Hepatocyte (in vitro differentiated cells): ENCODE data around the gene RRP9. TPM values are rescaled to one million over a fixed set of nuclear protein-coding genes. Genes with fewer than 3 reads are reported as not detected.
"Not testable (repeated sequence)": the region's sequence is repeated elsewhere in the genome, so short reads cannot be mapped to it uniquely, and the experiment has no call there.

Experiments used
- DNase-seq: peaks from one replicate; pipeline ENCODE4 v3.0.0-alpha.2; 2016; ENCODE audit warnings: low spot score
- H2AFZ ChIP-seq: fragments of 200-600 bp; sonication (generic); 2 replicates; pipeline ENCODE4 v1.6.0; 2016; ENCODE audit warnings: antibody characterized with exemption, mild to moderate bottlenecking
- H3K27ac ChIP-seq: fragments of 200-600 bp; sonication (generic); 2 replicates; pipeline ENCODE4 v1.5.1; 2016; ENCODE audit warnings: mild to moderate bottlenecking
- H3K27me3 ChIP-seq: fragments of 200-600 bp; sonication (generic); 2 replicates; pipeline ENCODE4 v1.6.1; 2016
- H3K36me3 ChIP-seq: fragments of 200-600 bp; sonication (generic); replicated peaks from 2 replicates; pipeline ENCODE4 v1.5.1; 2016; ENCODE audit warnings: low read depth; ENCODE audit not compliant: insufficient read depth
- H3K4me1 ChIP-seq: fragments of 200-600 bp; sonication (generic); 2 replicates; pipeline ENCODE4 v1.5.1; 2016; ENCODE audit warnings: mild to moderate bottlenecking, moderate library complexity; ENCODE audit not compliant: insufficient read depth
- H3K4me2 ChIP-seq: fragments of 200-600 bp; sonication (generic); 2 replicates; pipeline ENCODE4 v1.6.0; 2016
- H3K4me3 ChIP-seq: fragments of 200-600 bp; sonication (generic); 2 replicates; pipeline ENCODE4 v1.5.1; 2016; ENCODE audit warnings: mild to moderate bottlenecking
- H3K79me2 ChIP-seq: fragments of 200-600 bp; sonication (generic); 2 replicates; pipeline ENCODE4 v1.6.0; 2017; ENCODE audit warnings: mild to moderate bottlenecking
- H3K9me2 ChIP-seq: fragments of 200-600 bp; sonication (generic); replicated peaks from 2 replicates; pipeline ENCODE4 v1.6.0; 2017; ENCODE audit warnings: mild to moderate bottlenecking; ENCODE audit not compliant: insufficient read depth
- H3K9me3 ChIP-seq: fragments of 200-600 bp; sonication (generic); 2 replicates; pipeline ENCODE4 v1.5.1; 2016; ENCODE audit warnings: low read depth, mild to moderate bottlenecking
- H4K20me1 ChIP-seq: fragments of 200-600 bp; sonication (generic); 2 replicates; pipeline ENCODE4 v1.6.0; 2016; ENCODE audit warnings: mild to moderate bottlenecking; ENCODE audit not compliant: insufficient read depth, poor library complexity, severe bottlenecking
- CTCF ChIP-seq: fragments of 200-600 bp; sonication (generic); IDR thresholded peaks from 2 replicates; pipeline ENCODE4 v1.5.1; 2016; ENCODE audit warnings: antibody characterized with exemption, mild to moderate bottlenecking; ENCODE audit not compliant: poor library complexity
- EZH2 ChIP-seq: fragments of 200-600 bp; sonication (generic); IDR thresholded peaks from 2 replicates; pipeline ENCODE4 v1.6.1; 2016; ENCODE audit warnings: antibody characterized with exemption, mild to moderate bottlenecking, borderline replicate concordance
- EZH2phosphoT487 ChIP-seq: fragments of 200-600 bp; sonication (generic); IDR thresholded peaks from one replicate; pipeline ENCODE4 v1.6.1; 2018; ENCODE audit warnings: antibody characterized with exemption, mild to moderate bottlenecking, low read depth, moderate library complexity; ENCODE audit not compliant: unreplicated experiment, severe bottlenecking
- WGBS: methylation state at CpG from one replicate; pipeline ENCODE4 v1.1.6; 2016; ENCODE audit warnings: low lambda C conversion rate; ENCODE audit errors: missing lambda C conversion rate; 5-methylcytosine and 5-hydroxymethylcytosine counted together
- polyA plus RNA-seq: library from polyadenylated mRNA; unstranded; fragments of >200 nt; fragmentation: Nextera tagmentation; extraction: Ambion mirVana; gene quantifications from 2 replicates; pipeline ENCODE4 v1.2.1, GENCODE V29; 2016
- total RNA-seq: library from RNA; depleted of rRNA; stranded (reverse); fragments of >200 nt; gene quantifications from 2 replicates; pipeline ENCODE4 v1.2.3, GENCODE V29; 2014

The RRP9 gene
- 14.0 and 17.5 TPM in 2 replicates for total RNA-seq
- polyA plus RNA-seq, result 23.1 and 32.8 TPM in 2 replicates

- WGBS, result 4% methylated on average over 63 of the region's 67 CpGs
- Histone ChIP-seq H3K27me3 (no peaks in the 10 kb centered on the region), H3K9me2 (no peaks in the 10 kb centered on the region), H3K4me2 (peak within 1 kb of the TSS; percentile 92), H4K20me1 (no peaks in the 10 kb centered on the region), H3K4me3 (peak within 1 kb of the TSS; percentile 21), H3K27ac (peak within 1 kb of the TSS; percentile 82), H3K36me3 (no peaks in the 10 kb centered on the region), H3K9me3 (no peaks in the 10 kb centered on the region), H3K4me1 (peaks cover 10% of the 10 kb centered on the region), H2AFZ (peak within 1 kb of the TSS; percentile 33), H3K79me2 (peaks cover 24% of the 10 kb centered on the region)
- peak; percentile 100 for TF ChIP-seq CTCF
- no peak for TF ChIP-seq EZH2
- DNase-seq, result peak; percentile 100
These were observed at the start of gene RRP9, which contains the start of gene PARP3 for GRCh38 chr3:51941798-51942602. Gene RRP9, minus strand, starts transcription at chr3:51941904. Its CDS starts 37 bp downstream, at chr3:51941867. Gene PARP3, plus strand, starts transcription at chr3:51942363. Its CDS starts 993 bp downstream, at chr3:51943356.

DNA sequence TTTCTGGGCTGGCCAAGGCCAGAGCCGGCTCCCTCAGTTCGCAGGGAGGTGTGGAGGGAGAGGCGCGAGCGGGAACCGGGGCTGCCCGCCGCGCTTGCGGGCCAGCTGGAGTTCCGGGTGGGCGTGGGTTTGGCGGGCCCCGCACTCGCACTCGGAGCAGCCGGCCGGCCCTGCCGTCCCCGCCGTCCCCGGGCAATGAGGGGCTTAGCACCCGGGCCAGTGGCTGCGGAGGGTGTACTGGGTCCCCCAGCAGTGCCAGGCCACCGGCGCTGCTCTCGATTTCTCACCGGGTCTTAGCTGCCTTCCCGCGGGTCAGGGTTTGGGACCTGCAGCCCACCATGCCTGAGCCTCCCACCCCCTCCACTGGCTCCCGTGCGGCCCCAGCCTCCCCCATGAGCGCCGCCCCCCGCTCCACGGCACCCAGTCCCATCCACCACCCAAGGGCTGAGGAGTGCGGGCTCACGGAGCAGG lies 48.8 kb upstream of the RRP9 start:
- not testable (repeated sequence) for H4K20me1 ChIP-seq, H3K9me2 ChIP-seq, H3K36me3 ChIP-seq, DNase-seq, H3K4me3 ChIP-seq, H3K4me2 ChIP-seq, H2AFZ ChIP-seq, H3K9me3 ChIP-seq, H3K27ac ChIP-seq, H3K27me3 ChIP-seq
- WGBS, result 97% methylated on average over 30 of the region's 38 CpGs
- Histone ChIP-seq H3K4me1 (peaks cover 14% of the 10 kb centered on the region), H3K79me2 (peaks cover 20% of the 10 kb centered on the region)

- Histone ChIP-seq H3K4me2 (no peak overlapping the region), H3K9me3 (no peaks in the 10 kb centered on the region), H3K27me3 (no peaks in the 10 kb centered on the region), H2AFZ (no peak overlapping the region), H3K36me3 (no peaks in the 10 kb centered on the region), H3K9me2 (no peaks in the 10 kb centered on the region), H3K4me3 (no peak overlapping the region), H4K20me1 (no peaks in the 10 kb centered on the region), H3K4me1 (peaks cover 14% of the 10 kb centered on the region), H3K27ac (no peak overlapping the region), H3K79me2 (peaks cover 13% of the 10 kb centered on the region)
- WGBS, result 85% methylated on average over 15 of the region's 15 CpGs
- TF ChIP-seq EZH2 (no peak), EZH2phosphoT487 (no peak)
- DNase-seq, result no peak
These were observed 46.8 kb upstream of the RRP9 start for GRCh38 chr3:51988286-51989146.

DNA sequence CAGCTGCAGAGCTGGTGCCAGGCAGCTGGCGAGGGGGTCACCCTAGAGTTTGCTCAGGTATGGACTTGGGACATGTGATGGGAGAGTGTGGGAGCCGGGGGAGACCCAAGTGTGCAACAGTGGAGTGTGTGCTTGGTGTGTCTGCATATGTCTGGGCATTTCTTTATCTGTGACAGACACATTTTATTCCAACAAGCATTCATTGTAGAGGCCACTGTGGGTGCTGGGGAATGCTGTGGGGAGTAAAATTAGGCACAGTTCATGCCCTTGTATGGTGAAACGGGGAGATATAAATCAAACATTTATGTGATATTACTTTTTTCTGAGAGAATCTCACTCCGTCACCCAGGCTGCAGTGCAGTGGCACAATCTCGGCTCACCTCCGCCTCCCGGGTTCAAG lies 45.9 kb upstream of the RRP9 start:
- no peak overlapping the region for H3K4me3 ChIP-seq
- TF ChIP-seq CTCF, result no peak
- TF ChIP-seq EZH2phosphoT487, result no peak
- no peak for TF ChIP-seq EZH2
- H3K79me2 ChIP-seq, result peaks cover 11% of the 10 kb centered on the region
- H3K36me3 ChIP-seq, result no peaks in the 10 kb centered on the region
- no peak overlapping the region for H2AFZ ChIP-seq
- no peaks in the 10 kb centered on the region for H3K9me3 ChIP-seq
- H3K4me1 ChIP-seq, result peaks cover 17% of the 10 kb centered on the region
- WGBS, result 96% methylated on average over 7 of the region's 7 CpGs
- no peak for DNase-seq
- no peaks in the 10 kb centered on the region for H3K27me3 ChIP-seq
- H3K9me2 ChIP-seq, result no peaks in the 10 kb centered on the region
- H3K4me2 ChIP-seq, result no peak overlapping the region
- H4K20me1 ChIP-seq, result no peaks in the 10 kb centered on the region
- no peak overlapping the region for H3K27ac ChIP-seq
